Gastroesophageal sphincter (tissue), 3 donors: Measurements from ENCODE around the gene OPN1SW.

Experiments
- CTCF ChIP-seq, 4 experiments: fragments of 200-600 bp in 2 of 4; fragments of 450-650 bp in 2 of 4; sonication (generic) in 1 of 4; IDR thresholded peaks; one replicate each; pipeline ENCODE4 v1.5.1; 2017 to 2019; ENCODE audit warnings: antibody characterized with exemption in 4 of 4, mild to moderate bottlenecking in 2 of 4, moderate library complexity in 2 of 4
- EP300 ChIP-seq: sonication (generic); formaldehyde crosslinking; IDR thresholded peaks from one replicate; pipeline ENCODE4 v1.6.1; 2017; ENCODE audit warnings: antibody characterized with exemption, mild to moderate bottlenecking
- POLR2A ChIP-seq, 2 donors: fragments of 450-650 bp; IDR thresholded peaks; one replicate each; pipeline ENCODE4 v1.6.1; 2017; ENCODE audit warnings: antibody characterized with exemption in 2 of 2, mild to moderate bottlenecking in 2 of 2, moderate library complexity in 1 of 2
- POLR2AphosphoS5 ChIP-seq: sonication (generic); formaldehyde crosslinking; IDR thresholded peaks from one replicate; pipeline ENCODE4 v1.6.1; 2017; ENCODE audit warnings: antibody characterized with exemption

GRCh38 chr7:128729494-128729893, 46.1 kb downstream of the OPN1SW start:
- TF ChIP-seq CTCF (IDR thresholded peaks at IDR 0.05) (no peak), POLR2A (IDR thresholded peaks at IDR 0.05) (no peak), POLR2AphosphoS5 (no peak), EP300 (no peak)
